OCI-LY7 (cell line): ENCODE data around the gene GAS7. TPM values are rescaled to one million over a fixed set of nuclear protein-coding genes. Genes with fewer than 3 reads are reported as not detected.

Source experiments
- BruUV-seq: library from RNA; stranded (reverse); fragments of 400-500 nt; replicated peaks from 2 replicates; lab custom pipeline; 2021; lab: Mats Ljungman, UMichigan
- CTCF ChIA-PET: fragments of 300-600 bp; sonication (Branson Sonifier 250); formaldehyde crosslinking; loops from one replicate; lab custom pipeline; 2022; ENCODE audit warnings: antibody characterized with exemption; ENCODE audit not compliant: unreplicated experiment; lab: Charles Lee
- POLR2A ChIA-PET: fragments of 300-600 bp; sonication (Branson Sonifier 250); formaldehyde crosslinking; loops from one replicate; lab custom pipeline; 2022; ENCODE audit warnings: antibody characterized with exemption; lab: Charles Lee
- DNase-seq: peaks from one replicate; pipeline ENCODE4 v3.0.0-alpha.2; 2015; ENCODE audit warnings: low spot score
- H2AFZ ChIP-seq: fragments of 200-600 bp; sonication (generic), shearing (Covaris generic); 2 replicates; pipeline ENCODE4 v1.6.1; 2014; ENCODE audit warnings: mild to moderate bottlenecking, antibody characterized with exemption, low read length, moderate library complexity
- H3K27ac ChIP-seq: fragments of 200-600 bp; sonication (generic); 2 replicates; pipeline ENCODE4 v1.5.1; 2014; ENCODE audit warnings: mixed run types, low read depth, mild to moderate bottlenecking, moderate library complexity, low read length, inconsistent platforms; ENCODE audit not compliant: poor library complexity, severe bottlenecking
- H3K36me3 ChIP-seq: fragments of 200-600 bp; sonication (generic); 2 replicates; pipeline ENCODE4 v1.6.1; 2014; ENCODE audit warnings: mild to moderate bottlenecking, antibody characterized with exemption, low read length, moderate library complexity, mixed read lengths; ENCODE audit not compliant: insufficient read depth
- H3K4me1 ChIP-seq: fragments of 200-600 bp; sonication (generic); 2 replicates; pipeline ENCODE4 v1.5.1; 2014; ENCODE audit warnings: mild to moderate bottlenecking, low read length; ENCODE audit not compliant: insufficient read depth, poor library complexity, severe bottlenecking
- H3K4me2 ChIP-seq: fragments of 200-600 bp; sonication (generic); 2 replicates; pipeline ENCODE4 v1.6.1; 2014; ENCODE audit warnings: mild to moderate bottlenecking, low read length
- H3K4me3 ChIP-seq: fragments of 200-600 bp; sonication (generic); 2 replicates; pipeline ENCODE4 v1.5.1; 2014; ENCODE audit warnings: mild to moderate bottlenecking, low read depth, low read length; ENCODE audit not compliant: poor library complexity, severe bottlenecking
- H3K79me2 ChIP-seq: fragments of 200-600 bp; sonication (generic); 2 replicates; pipeline ENCODE4 v1.6.1; 2016; ENCODE audit warnings: low read depth, mild to moderate bottlenecking, low read length, moderate library complexity, mixed read lengths; ENCODE audit not compliant: insufficient read depth
- H3K9me2 ChIP-seq: fragments of 200-600 bp; sonication (generic); 2 replicates; pipeline ENCODE4 v1.6.1; 2016; ENCODE audit warnings: mild to moderate bottlenecking, low read length, mixed read lengths; ENCODE audit not compliant: insufficient read depth
- H3K9me3 ChIP-seq: fragments of 200-600 bp; sonication (generic); 2 replicates; pipeline ENCODE4 v1.6.1; 2014; ENCODE audit warnings: mild to moderate bottlenecking, mixed run types, low read length, mixed read lengths
- H4K20me1 ChIP-seq: fragments of 200-600 bp; sonication (generic); 2 replicates; pipeline ENCODE4 v1.6.1; 2014; ENCODE audit warnings: mild to moderate bottlenecking, antibody characterized with exemption, low read length, moderate library complexity, mixed read lengths; ENCODE audit not compliant: insufficient read depth
- EZH2phosphoT487 ChIP-seq: fragments of 200-600 bp; sonication (generic); IDR thresholded peaks from 2 replicates; pipeline ENCODE4 v1.6.1; 2018; ENCODE audit warnings: low read depth, borderline replicate concordance, mild to moderate bottlenecking, mixed run types, antibody characterized with exemption, low read length, moderate library complexity, mixed read lengths
- intact Hi-C: fragments of 100-400 bp; cut with micrococcal nuclease; formaldehyde crosslinking; loops from one replicate; pipeline ENCODE4 v1.10.0; 2022; ENCODE audit not compliant: unreplicated experiment
- total RNA-seq, 2 experiments: library from RNA; depleted of rRNA in 1 of 2; stranded (reverse); fragments of >200 nt in 1 of 2; shearing (Covaris generic) in 1 of 2; gene quantifications; 2 replicates each; pipeline ENCODE4 v1.2.3, GENCODE V29; 2014 to 2022
- TF ChIP-seq, protein P1 (sequence below): fragments of 200-600 bp; sonication (generic); conservative IDR thresholded peaks from 2 replicates; pipeline ENCODE4 v1.5.1; 2014; ENCODE audit warnings: mild to moderate bottlenecking, antibody characterized with exemption, low read length, moderate library complexity, mixed read lengths

GAS7 gene
- total RNA-seq, 2 experiments from 2014 or later: 1.5 TPM; not detected in 1

DNA sequence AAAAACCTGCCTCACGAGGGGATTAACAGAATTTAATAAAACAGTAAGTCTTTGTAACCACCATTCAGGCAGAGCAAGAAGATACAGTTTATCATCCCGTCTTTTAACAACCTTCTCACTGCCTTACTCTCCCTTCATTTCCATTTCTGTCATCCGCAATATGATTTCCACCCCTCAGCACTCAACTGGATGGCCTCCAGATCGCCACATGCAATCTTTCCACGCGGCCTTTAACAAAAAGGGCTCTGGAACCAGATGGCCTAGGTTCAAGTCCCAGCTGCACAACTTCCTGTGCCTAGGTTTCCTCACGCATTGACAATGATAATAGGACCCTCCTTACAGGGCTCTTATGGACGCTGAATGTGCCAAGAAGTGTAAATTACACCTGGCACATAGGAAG lies 103.6 kb downstream of the GAS7 start:
- Histone ChIP-seq H2AFZ (no peak overlapping the region), H3K36me3 (no peaks in the 10 kb centered on the region), H3K4me2 (no peak overlapping the region), H3K27ac (no peak overlapping the region), H3K9me2 (no peaks in the 10 kb centered on the region), H3K4me3 (no peak overlapping the region), H3K79me2 (no peaks in the 10 kb centered on the region), H4K20me1 (no peaks in the 10 kb centered on the region), H3K9me3 (no peaks in the 10 kb centered on the region), H3K4me1 (no peaks in the 10 kb centered on the region)
- ChIA-PET CTCF (no interaction called here), POLR2A (no interaction called here)
- no peak for DNase-seq
- intact Hi-C loops: no loop called here
- BruUV-seq: no TSS peak
- TF ChIP-seq, protein P1, sequence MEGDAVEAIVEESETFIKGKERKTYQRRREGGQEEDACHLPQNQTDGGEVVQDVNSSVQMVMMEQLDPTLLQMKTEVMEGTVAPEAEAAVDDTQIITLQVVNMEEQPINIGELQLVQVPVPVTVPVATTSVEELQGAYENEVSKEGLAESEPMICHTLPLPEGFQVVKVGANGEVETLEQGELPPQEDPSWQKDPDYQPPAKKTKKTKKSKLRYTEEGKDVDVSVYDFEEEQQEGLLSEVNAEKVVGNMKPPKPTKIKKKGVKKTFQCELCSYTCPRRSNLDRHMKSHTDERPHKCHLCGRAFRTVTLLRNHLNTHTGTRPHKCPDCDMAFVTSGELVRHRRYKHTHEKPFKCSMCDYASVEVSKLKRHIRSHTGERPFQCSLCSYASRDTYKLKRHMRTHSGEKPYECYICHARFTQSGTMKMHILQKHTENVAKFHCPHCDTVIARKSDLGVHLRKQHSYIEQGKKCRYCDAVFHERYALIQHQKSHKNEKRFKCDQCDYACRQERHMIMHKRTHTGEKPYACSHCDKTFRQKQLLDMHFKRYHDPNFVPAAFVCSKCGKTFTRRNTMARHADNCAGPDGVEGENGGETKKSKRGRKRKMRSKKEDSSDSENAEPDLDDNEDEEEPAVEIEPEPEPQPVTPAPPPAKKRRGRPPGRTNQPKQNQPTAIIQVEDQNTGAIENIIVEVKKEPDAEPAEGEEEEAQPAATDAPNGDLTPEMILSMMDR: no peak
- no peak for TF ChIP-seq EZH2phosphoT487

DNA sequence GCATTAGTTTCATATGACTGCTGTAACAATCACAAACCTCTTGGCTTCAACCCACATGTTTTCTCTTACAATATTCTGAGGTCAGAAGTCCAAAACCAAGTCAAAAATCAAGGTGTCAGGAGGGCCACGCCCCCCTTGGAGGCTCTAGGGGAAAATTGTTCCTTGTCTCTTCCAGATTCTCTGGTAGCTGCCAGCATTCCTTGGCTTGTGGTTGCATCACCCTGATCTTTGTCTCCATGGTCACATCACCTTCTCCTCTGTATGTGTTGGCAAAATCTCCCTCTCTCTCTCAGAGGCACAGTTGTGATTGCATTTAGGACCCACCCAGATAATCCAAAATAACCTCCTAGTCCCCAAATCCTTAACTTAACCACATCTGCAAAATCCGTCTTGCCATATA lies 105.8 kb downstream of the GAS7 start:
- Histone ChIP-seq H3K9me3 (no peaks in the 10 kb centered on the region), H3K4me1 (no peaks in the 10 kb centered on the region), H3K4me2 (no peak overlapping the region), H3K27ac (no peak overlapping the region), H3K79me2 (no peaks in the 10 kb centered on the region), H4K20me1 (no peaks in the 10 kb centered on the region), H3K9me2 (no peaks in the 10 kb centered on the region), H3K36me3 (no peaks in the 10 kb centered on the region), H2AFZ (no peak overlapping the region), H3K4me3 (no peak overlapping the region)
- TF ChIP-seq EZH2phosphoT487: no peak
- TF ChIP-seq, protein P1: no peak
- POLR2A ChIA-PET: no interaction called here
- BruUV-seq: no TSS peak
- intact Hi-C loops: no loop called here
- DNase-seq: no peak
- CTCF ChIA-PET: no interaction called here

DNA sequence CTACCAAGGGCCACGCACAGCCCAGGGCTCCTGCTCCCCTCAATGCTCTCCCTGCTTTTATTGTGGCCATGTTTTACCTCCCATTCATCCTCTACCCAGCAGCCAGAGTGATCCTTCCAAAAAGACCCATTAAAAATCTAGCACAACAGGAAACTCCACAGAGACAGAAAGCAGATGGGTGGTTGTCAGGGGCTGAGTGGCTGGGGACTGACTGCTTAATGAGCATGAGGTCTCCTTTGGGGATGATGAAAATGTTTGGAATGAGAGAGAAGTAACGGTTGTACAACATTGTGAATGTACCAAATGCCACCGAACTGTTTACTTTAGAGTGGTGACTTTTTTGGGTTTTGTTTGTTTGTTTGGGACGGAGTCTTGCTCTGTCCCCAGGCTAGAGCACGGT lies 107.4 kb downstream of the GAS7 start:
- no peak for TF ChIP-seq EZH2phosphoT487
- TF ChIP-seq, protein P1: no peak
- H3K36me3 ChIP-seq: no peaks in the 10 kb centered on the region
- POLR2A ChIA-PET: no interaction called here
- H3K4me3 ChIP-seq: no peak overlapping the region
- no peaks in the 10 kb centered on the region for H3K79me2 ChIP-seq
- no peak for DNase-seq
- CTCF ChIA-PET: no interaction called here
- H2AFZ ChIP-seq: no peak overlapping the region
- no peaks in the 10 kb centered on the region for H3K9me3 ChIP-seq
- intact Hi-C loops: no loop called here
- H4K20me1 ChIP-seq: no peaks in the 10 kb centered on the region
- H3K9me2 ChIP-seq: no peaks in the 10 kb centered on the region
- no peaks in the 10 kb centered on the region for H3K4me1 ChIP-seq
- no peak overlapping the region for H3K27ac ChIP-seq
- H3K4me2 ChIP-seq: no peak overlapping the region
- BruUV-seq: no TSS peak
